GM18951 (cell line): ENCODE measurements around the gene RAB6B.

Source experiments
- POLR2A ChIP-seq: IDR thresholded peaks from 4 replicates; pipeline ENCODE4 v1.6.1; 2011; ENCODE audit warnings: mild to moderate bottlenecking; ENCODE audit not compliant: insufficient read length, insufficient read depth; ENCODE audit errors: extremely low read depth
- in situ Hi-C: fragments of 300-500 bp; cut with MboI; formaldehyde crosslinking; loops from one replicate; pipeline ENCODE4 v1.12.0; 2022; ENCODE audit warnings: low sequenced_read_pairs, mixed read lengths, inconsistent platforms; ENCODE audit not compliant: unreplicated experiment

The RAB6B gene

GRCh38 chr3:133895208-133896001 lies at the start of gene RAB6B:
Gene RAB6B (minus strand): TSS chr3:133895882. CDS start chr3:133895466, 416 bp downstream.
- TF ChIP-seq POLR2A = no peak
- in situ Hi-C loops = no loop called here

- no peak for TF ChIP-seq POLR2A
- in situ Hi-C loops = no loop called here
These were observed 49.1 kb upstream of the RAB6B start for GRCh38 chr3:133944641-133945380.

- in situ Hi-C loops = no loop called here
- no peak for TF ChIP-seq POLR2A
These were observed 48.5 kb upstream of the RAB6B start for GRCh38 chr3:133944181-133944580.

- no peak for TF ChIP-seq POLR2A
- in situ Hi-C loops = no loop called here
These were observed 48.0 kb upstream of the RAB6B start for GRCh38 chr3:133943639-133944141.

GRCh38 chr3:133943031-133943535 lies 47.4 kb upstream of the RAB6B start:
- in situ Hi-C loops = no loop called here
- no peak for TF ChIP-seq POLR2A

GRCh38 chr3:133941415-133941821 lies 45.7 kb upstream of the RAB6B start:
- TF ChIP-seq POLR2A = no peak
- in situ Hi-C loops = no loop called here

- in situ Hi-C loops = no loop called here
- no peak for TF ChIP-seq POLR2A
These were observed 44.9 kb upstream of the RAB6B start for GRCh38 chr3:133940536-133940935.

- TF ChIP-seq POLR2A = no peak
- in situ Hi-C loops = loop anchor here (10.0 kb wide), 1 partner anchor 275 kb away; no protein-coding TSS in a partner anchor
These were observed 43.8 kb upstream of the RAB6B start for GRCh38 chr3:133939463-133939835.

- in situ Hi-C loops = loop anchor here (10.0 kb wide), 1 partner anchor 276 kb away; no protein-coding TSS in a partner anchor
- TF ChIP-seq POLR2A = no peak
These were observed 43.2 kb upstream of the RAB6B start for GRCh38 chr3:133938770-133939462.

GRCh38 chr3:133937756-133938601 lies 42.3 kb upstream of the RAB6B start:
- in situ Hi-C loops = loop anchor here (10.0 kb wide), 1 partner anchor 277 kb away; no protein-coding TSS in a partner anchor
- TF ChIP-seq POLR2A = no peak

GRCh38 chr3:133937061-133937686 lies 41.5 kb upstream of the RAB6B start:
- TF ChIP-seq POLR2A = no peak
- in situ Hi-C loops = loop anchor here (10.0 kb wide), 1 partner anchor 278 kb away; no protein-coding TSS in a partner anchor
